WTC11 (cell line): Measurements from ENCODE around the gene SLC28A1. TPM values are rescaled to one million over a fixed set of nuclear protein-coding genes. Genes with fewer than 3 reads are reported as not detected.

Experiments used
- ATAC-seq: fragments of 200-7000 bp; cut with Tn5 transposase; 2 replicates; pipeline ENCODE4 v1.10.0; 2021; ENCODE audit warnings: mild to moderate bottlenecking, moderate library complexity
- CTCF ChIA-PET: fragments of 300-600 bp; sonication (Branson Sonifier 250); formaldehyde crosslinking; loops from one replicate; lab custom pipeline; 2021; ENCODE audit warnings: antibody characterized with exemption; lab: Charles Lee
- POLR2A ChIA-PET: fragments of 350-600 bp; sonication (Branson Sonifier 250); formaldehyde crosslinking; loops from one replicate; lab custom pipeline; 2021; ENCODE audit warnings: antibody characterized with exemption; lab: Charles Lee
- DNase-seq: peaks from one replicate; pipeline ENCODE4 v3.0.0; 2021; ENCODE audit warnings: low spot score
- H3K27ac Mint-ChIP-seq: 2 replicates; pipeline ENCODE4 v1.8.0; 2021; ENCODE audit warnings: mixed read lengths
- H3K27me3 Mint-ChIP-seq: 2 replicates; pipeline ENCODE4 v1.8.0; 2021; ENCODE audit warnings: low read depth, mild to moderate bottlenecking, moderate library complexity, mixed read lengths
- H3K36me3 Mint-ChIP-seq: 2 replicates; pipeline ENCODE4 v1.8.0; 2021; ENCODE audit warnings: mixed read lengths
- H3K4me1 Mint-ChIP-seq: 2 replicates; pipeline ENCODE4 v1.8.0; 2022; ENCODE audit warnings: mixed read lengths
- H3K4me3 Mint-ChIP-seq: 2 replicates; pipeline ENCODE4 v1.8.0; 2021; ENCODE audit warnings: mild to moderate bottlenecking, moderate library complexity, mixed read lengths
- H3K9me3 Mint-ChIP-seq: 2 replicates; pipeline ENCODE4 v1.8.0; 2021; ENCODE audit warnings: mixed read lengths
- E2F4 ChIP-seq: sonication (generic); formaldehyde crosslinking; IDR thresholded peaks from 2 replicates; pipeline ENCODE4 v1.8.1; 2022; ENCODE audit warnings: low read depth, mild to moderate bottlenecking, moderate library complexity, missing genetic modification reagents, borderline replicate concordance
- E2F5 ChIP-seq: sonication (generic); formaldehyde crosslinking; IDR thresholded peaks from 2 replicates; pipeline ENCODE4 v1.8.1; 2022; ENCODE audit warnings: mild to moderate bottlenecking, moderate library complexity, missing genetic modification reagents
- ETV6 ChIP-seq: sonication (generic); formaldehyde crosslinking; IDR thresholded peaks from 2 replicates; pipeline ENCODE4 v1.8.1; 2022; ENCODE audit warnings: mild to moderate bottlenecking, missing genetic modification reagents
- FOXJ3 ChIP-seq: sonication (generic); formaldehyde crosslinking; IDR thresholded peaks from 2 replicates; pipeline ENCODE4 v1.9.0; 2021; ENCODE audit warnings: missing genetic modification reagents, mild to moderate bottlenecking, borderline replicate concordance
- GABPB1 ChIP-seq: sonication (generic); formaldehyde crosslinking; IDR thresholded peaks from 2 replicates; pipeline ENCODE4 v1.8.1; 2023; ENCODE audit warnings: mild to moderate bottlenecking, missing genetic modification reagents
- GTF2I ChIP-seq: fragments of 250-450 bp; sonication (Bioruptor Pico); conservative IDR thresholded peaks from 2 replicates; pipeline ENCODE4 v1.4.0; 2021; ENCODE audit warnings: mild to moderate bottlenecking
- HMGA2 ChIP-seq: fragments of 250-450 bp; sonication (Bioruptor Pico); IDR thresholded peaks from 2 replicates; pipeline ENCODE4 v1.4.0; 2021; ENCODE audit warnings: mild to moderate bottlenecking, moderate library complexity
- JAZF1 ChIP-seq: fragments of 250-450 bp; sonication (Bioruptor Pico); IDR thresholded peaks from 2 replicates; pipeline ENCODE4 v1.9.0; 2021; ENCODE audit warnings: moderate library complexity, mild to moderate bottlenecking, inconsistent platforms
- NFATC4 ChIP-seq: fragments of 250-450 bp; sonication (Bioruptor Pico); IDR thresholded peaks from 2 replicates; pipeline ENCODE4 v1.9.0; 2021; ENCODE audit warnings: mild to moderate bottlenecking
- NR1H2 ChIP-seq: sonication (generic); formaldehyde crosslinking; IDR thresholded peaks from 2 replicates; pipeline ENCODE4 v1.9.0; 2021; ENCODE audit warnings: mild to moderate bottlenecking, moderate library complexity, missing genetic modification reagents
- OVOL2 ChIP-seq: fragments of 250-450 bp; sonication (Bioruptor Pico); IDR thresholded peaks from 2 replicates; pipeline ENCODE4 v1.9.0; 2021; ENCODE audit warnings: mild to moderate bottlenecking, borderline replicate concordance
- PRDM15 ChIP-seq: sonication (generic); formaldehyde crosslinking; IDR thresholded peaks from 2 replicates; pipeline ENCODE4 v1.8.0; 2022; ENCODE audit warnings: missing genetic modification reagents
- PREB ChIP-seq: sonication (generic); formaldehyde crosslinking; IDR thresholded peaks from 2 replicates; pipeline ENCODE4 v1.8.1; 2022; ENCODE audit warnings: mild to moderate bottlenecking, missing genetic modification reagents, moderate library complexity, borderline replicate concordance
- TCF7 ChIP-seq: sonication (generic); formaldehyde crosslinking; IDR thresholded peaks from 2 replicates; pipeline ENCODE4 v1.8.0; 2022; ENCODE audit warnings: mild to moderate bottlenecking, low read depth, missing genetic modification reagents, moderate library complexity
- TP53 ChIP-seq: sonication (generic); formaldehyde crosslinking; IDR thresholded peaks from 2 replicates; pipeline ENCODE4 v1.8.1; 2023; ENCODE audit warnings: mild to moderate bottlenecking, missing genetic modification reagents
- ZNF281 ChIP-seq: sonication (generic); formaldehyde crosslinking; IDR thresholded peaks from 2 replicates; pipeline ENCODE4 v1.8.0; 2023; ENCODE audit warnings: mild to moderate bottlenecking, missing genetic modification reagents
- ZNF671 ChIP-seq: fragments of 250-450 bp; sonication (Bioruptor Pico); IDR thresholded peaks from 2 replicates; pipeline ENCODE4 v1.8.0; 2021; ENCODE audit warnings: mild to moderate bottlenecking
- total RNA-seq: library from RNA; stranded (reverse); gene quantifications from 3 replicates; pipeline ENCODE4 v1.2.3, GENCODE V29; 2021
- TF ChIP-seq, protein P1 (sequence below): sonication (generic); formaldehyde crosslinking; IDR thresholded peaks from 2 replicates; pipeline ENCODE4 v1.8.0; 2023; ENCODE audit warnings: missing genetic modification reagents

The SLC28A1 gene
- total RNA-seq, 1 experiment from 2014 or later = not detected

GRCh38 chr15:84910928-84911623, 26.6 kb downstream of the SLC28A1 start:
- ATAC-seq = no peak
- peaks cover 10% of the 10 kb centered on the region for H3K4me1 Mint-ChIP-seq
- DNase-seq = no peak
- H3K4me3 Mint-ChIP-seq = no peak overlapping the region
- no peaks in the 10 kb centered on the region for H3K9me3 Mint-ChIP-seq
- ChIA-PET CTCF (interaction anchor here (1.0 to 2.6 kb wide), 2 partner anchors 17 to 24 kb away, joined by 3 to 5 read pairs; no protein-coding TSS in a partner anchor), POLR2A (interaction anchor here (0.6 kb wide), 1 partner anchor 67 kb away, joined by 3 read pairs; no protein-coding TSS in a partner anchor)
- TF ChIP-seq OVOL2 (CRISPR knock-in tag) = no peak
- H3K27ac Mint-ChIP-seq = no peak overlapping the region
- H3K36me3 Mint-ChIP-seq = no peaks in the 10 kb centered on the region
- H3K27me3 Mint-ChIP-seq = no peaks in the 10 kb centered on the region

DNA sequence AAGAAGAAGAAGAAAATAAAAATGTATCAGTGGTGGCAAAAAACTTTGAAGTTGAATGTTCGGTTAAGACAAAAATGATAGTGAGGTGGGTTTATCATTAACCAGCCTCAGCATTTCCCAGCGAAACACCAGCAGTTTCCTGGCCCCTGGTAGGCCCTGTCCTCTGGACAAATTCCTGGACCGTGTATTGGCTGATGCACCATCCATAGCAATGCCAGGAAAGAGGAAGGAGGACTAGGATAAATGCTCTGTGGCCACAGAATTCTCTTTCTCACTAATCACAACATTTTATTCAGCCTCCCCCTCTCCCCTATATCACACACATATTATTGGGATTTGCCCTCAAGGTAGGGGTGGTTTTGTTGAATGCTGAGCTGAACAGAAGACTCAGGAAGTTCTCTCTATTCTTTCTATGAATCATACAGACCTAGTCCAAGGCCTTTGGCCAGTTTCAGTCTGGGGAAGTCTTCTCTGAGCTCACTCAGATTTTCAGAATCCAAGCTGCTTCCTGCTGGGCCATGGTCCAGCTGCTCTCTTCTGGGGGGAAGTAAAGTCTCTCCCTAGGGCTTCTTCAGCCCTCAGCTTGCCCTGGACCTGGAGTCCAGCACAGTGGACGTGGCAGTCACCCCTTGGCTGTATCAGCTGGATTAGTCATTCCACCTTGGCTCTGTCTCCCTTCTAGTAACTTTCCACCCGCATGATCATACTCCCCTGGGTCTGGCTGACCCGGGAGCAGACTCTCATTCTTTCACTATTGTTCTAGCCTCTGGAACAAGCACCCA, 27.6 kb downstream of the SLC28A1 start:
- DNase-seq = no peak
- TF ChIP-seq ETV6 (CRISPR knock-in tag) (no peak), NR1H2 (CRISPR knock-in tag) (no peak), TCF7 (CRISPR knock-in tag) (no peak)
- TF ChIP-seq, all 79 proteins: peak for 0
- Mint-ChIP-seq H3K4me1 (peaks cover 10% of the 10 kb centered on the region), H3K4me3 (no peak overlapping the region), H3K27ac (no peak overlapping the region), H3K36me3 (no peaks in the 10 kb centered on the region), H3K9me3 (no peaks in the 10 kb centered on the region), H3K27me3 (no peaks in the 10 kb centered on the region)
- POLR2A ChIA-PET = no interaction called here
- no peak for ATAC-seq
- CTCF ChIA-PET = interaction anchor here (0.8 to 2.6 kb wide), 2 partner anchors 16 to 23 kb away, joined by 3 to 5 read pairs; no protein-coding TSS in a partner anchor

- Mint-ChIP-seq H3K36me3 (no peaks in the 10 kb centered on the region), H3K9me3 (no peaks in the 10 kb centered on the region), H3K4me1 (peaks cover 10% of the 10 kb centered on the region), H3K27me3 (no peaks in the 10 kb centered on the region), H3K27ac (no peak overlapping the region), H3K4me3 (no peak overlapping the region)
- CTCF ChIA-PET = interaction anchor here (2.6 kb wide), 1 partner anchor 22 kb away, joined by 5 read pairs; no protein-coding TSS in a partner anchor
- POLR2A ChIA-PET = no interaction called here
- no peak for DNase-seq
- no peak for ATAC-seq
- no peak for TF ChIP-seq GABPB1 (CRISPR knock-in tag)
- no peak for TF ChIP-seq ZNF671
- TF ChIP-seq FOXJ3 = no peak
- TF ChIP-seq E2F4 (CRISPR knock-in tag) = no peak
- TF ChIP-seq PRDM15 (CRISPR knock-in tag) = no peak
- TF ChIP-seq E2F5 (CRISPR knock-in tag) = no peak
- no peak for TF ChIP-seq ETV6 (CRISPR knock-in tag)
- TF ChIP-seq GTF2I (CRISPR knock-in tag) = no peak
- TF ChIP-seq NFATC4 = no peak
- TF ChIP-seq PREB = no peak
- no peak for TF ChIP-seq OVOL2 (CRISPR knock-in tag)
- TF ChIP-seq, protein P1, sequence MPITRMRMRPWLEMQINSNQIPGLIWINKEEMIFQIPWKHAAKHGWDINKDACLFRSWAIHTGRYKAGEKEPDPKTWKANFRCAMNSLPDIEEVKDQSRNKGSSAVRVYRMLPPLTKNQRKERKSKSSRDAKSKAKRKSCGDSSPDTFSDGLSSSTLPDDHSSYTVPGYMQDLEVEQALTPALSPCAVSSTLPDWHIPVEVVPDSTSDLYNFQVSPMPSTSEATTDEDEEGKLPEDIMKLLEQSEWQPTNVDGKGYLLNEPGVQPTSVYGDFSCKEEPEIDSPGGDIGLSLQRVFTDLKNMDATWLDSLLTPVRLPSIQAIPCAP (CRISPR knock-in tag) = no peak
- no peak for TF ChIP-seq ZNF281 (CRISPR knock-in tag)
- no peak for TF ChIP-seq JAZF1
- TF ChIP-seq TP53 = no peak
- TF ChIP-seq HMGA2 (CRISPR knock-in tag) = no peak
Measured at GRCh38 chr15:84913360-84913723, 28.9 kb downstream of the SLC28A1 start.
